A673 (cell line): ENCODE measurements around the gene TH. TPM values are rescaled to one million over a fixed set of nuclear protein-coding genes. Genes with fewer than 3 reads are reported as not detected.

Experiments
- BruUV-seq: library from RNA; stranded (reverse); fragments of 400-500 nt; replicated peaks from 2 replicates; lab custom pipeline; 2021; lab: Mats Ljungman, UMichigan
- CTCF ChIA-PET: fragments of 300-600 bp; sonication (Branson Sonifier 250); formaldehyde crosslinking; loops from one replicate; lab custom pipeline; 2022; ENCODE audit warnings: antibody characterized with exemption; lab: Charles Lee
- POLR2A ChIA-PET: fragments of 300-600 bp; sonication (Branson Sonifier 250); formaldehyde crosslinking; loops from one replicate; lab custom pipeline; 2022; ENCODE audit warnings: antibody characterized with exemption; ENCODE audit not compliant: low non-redundant PET; lab: Charles Lee
- DNase-seq: peaks from one replicate; pipeline ENCODE4 v3.0.0-alpha.2; 2015; ENCODE audit warnings: low spot score
- H3K27ac ChIP-seq: fragments of 200-600 bp; sonication (generic); 2 replicates; pipeline ENCODE4 v1.5.1; 2016; ENCODE audit warnings: mixed run types, low read depth, mild to moderate bottlenecking, mixed read lengths, antibody characterized with exemption, low read length; ENCODE audit not compliant: poor library complexity, severe bottlenecking
- H3K27me3 ChIP-seq: fragments of 200-600 bp; sonication (generic); replicated peaks from 2 replicates; pipeline ENCODE4 v1.6.1; 2017; ENCODE audit warnings: mixed run types, low read depth, mild to moderate bottlenecking, mixed read lengths, antibody characterized with exemption, low read length; ENCODE audit not compliant: insufficient read depth, poor library complexity
- H3K36me3 ChIP-seq: fragments of 200-600 bp; sonication (generic); 2 replicates; pipeline ENCODE4 v1.6.1; 2016; ENCODE audit warnings: mixed run types, mild to moderate bottlenecking, mixed read lengths, antibody characterized with exemption, low read length; ENCODE audit not compliant: insufficient read depth, poor library complexity, severe bottlenecking
- H3K4me1 ChIP-seq: fragments of 200-600 bp; sonication (generic); 2 replicates; pipeline ENCODE4 v1.6.1; 2017; ENCODE audit warnings: mixed run types, mild to moderate bottlenecking, mixed read lengths, antibody characterized with exemption, low read length; ENCODE audit not compliant: insufficient read depth, poor library complexity, severe bottlenecking
- H3K4me3 ChIP-seq: fragments of 200-600 bp; sonication (generic); 2 replicates; pipeline ENCODE4 v1.5.1; 2016; ENCODE audit warnings: low read depth, mixed run types, mild to moderate bottlenecking, mixed read lengths, low read length; ENCODE audit not compliant: poor library complexity, severe bottlenecking
- H3K9me3 ChIP-seq: fragments of 200-600 bp; sonication (generic); 2 replicates; pipeline ENCODE4 v1.6.1; 2016; ENCODE audit warnings: mixed run types, low read depth, mild to moderate bottlenecking, mixed read lengths, antibody characterized with exemption, low read length; ENCODE audit not compliant: poor library complexity, severe bottlenecking
- EZH2 ChIP-seq: fragments of 200-600 bp; sonication (generic); IDR thresholded peaks from 2 replicates; pipeline ENCODE4 v1.6.1; 2017; ENCODE audit warnings: borderline replicate concordance, low read depth, mild to moderate bottlenecking, mixed read lengths, antibody characterized with exemption, low read length; ENCODE audit not compliant: poor library complexity, severe bottlenecking
- intact Hi-C: fragments of 100-400 bp; cut with micrococcal nuclease; formaldehyde crosslinking; loops from one replicate; pipeline ENCODE4 v1.10.0; 2022; ENCODE audit not compliant: unreplicated experiment
- microRNA-seq: library from miRNA; unstranded; fragments of <30 nt; microRNA quantifications from one replicate; pipeline ENCODE4 v1.2.0, GENCODE V29; 2021
- total RNA-seq: library from RNA; stranded (reverse); gene quantifications from 2 replicates; pipeline ENCODE4 v1.2.3, GENCODE V29; 2021
- TF ChIP-seq, protein P1 (sequence below): fragments of 300-800, 200-600 bp; sonication (generic); conservative IDR thresholded peaks from 2 replicates; pipeline ENCODE4 v1.5.1; 2017; ENCODE audit warnings: low read depth, mild to moderate bottlenecking, antibody characterized with exemption, low read length, moderate library complexity, mixed read lengths

The TH gene
- total RNA-seq, 1 experiment from 2014 or later = not detected

GRCh38 chr11:2116680-2117079 lies 54.9 kb downstream of the TH start:
- ChIA-PET CTCF (no interaction called here), POLR2A (no interaction called here)
- no TSS peak for BruUV-seq
- Histone ChIP-seq H3K4me3 (no peak overlapping the region), H3K27ac (no peak overlapping the region), H3K4me1 (no peaks in the 10 kb centered on the region), H3K27me3 (no peaks in the 10 kb centered on the region), H3K36me3 (no peaks in the 10 kb centered on the region), H3K9me3 (no peaks in the 10 kb centered on the region)
- intact Hi-C loops = no loop called here
- no peak for DNase-seq
- TF ChIP-seq EZH2 = no peak
- TF ChIP-seq, protein P1, sequence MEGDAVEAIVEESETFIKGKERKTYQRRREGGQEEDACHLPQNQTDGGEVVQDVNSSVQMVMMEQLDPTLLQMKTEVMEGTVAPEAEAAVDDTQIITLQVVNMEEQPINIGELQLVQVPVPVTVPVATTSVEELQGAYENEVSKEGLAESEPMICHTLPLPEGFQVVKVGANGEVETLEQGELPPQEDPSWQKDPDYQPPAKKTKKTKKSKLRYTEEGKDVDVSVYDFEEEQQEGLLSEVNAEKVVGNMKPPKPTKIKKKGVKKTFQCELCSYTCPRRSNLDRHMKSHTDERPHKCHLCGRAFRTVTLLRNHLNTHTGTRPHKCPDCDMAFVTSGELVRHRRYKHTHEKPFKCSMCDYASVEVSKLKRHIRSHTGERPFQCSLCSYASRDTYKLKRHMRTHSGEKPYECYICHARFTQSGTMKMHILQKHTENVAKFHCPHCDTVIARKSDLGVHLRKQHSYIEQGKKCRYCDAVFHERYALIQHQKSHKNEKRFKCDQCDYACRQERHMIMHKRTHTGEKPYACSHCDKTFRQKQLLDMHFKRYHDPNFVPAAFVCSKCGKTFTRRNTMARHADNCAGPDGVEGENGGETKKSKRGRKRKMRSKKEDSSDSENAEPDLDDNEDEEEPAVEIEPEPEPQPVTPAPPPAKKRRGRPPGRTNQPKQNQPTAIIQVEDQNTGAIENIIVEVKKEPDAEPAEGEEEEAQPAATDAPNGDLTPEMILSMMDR = no peak

GRCh38 chr11:2115308-2115707 lies 56.3 kb downstream of the TH start:
- no TSS peak for BruUV-seq

GRCh38 chr11:2114430-2115241 lies 57.0 kb downstream of the TH start:
- no peak overlapping the region for H3K27ac ChIP-seq
- ChIA-PET POLR2A (no interaction called here), CTCF (no interaction called here)
- intact Hi-C loops = no loop called here
- no peaks in the 10 kb centered on the region for H3K9me3 ChIP-seq
- H3K36me3 ChIP-seq = no peaks in the 10 kb centered on the region
- no peak overlapping the region for H3K4me3 ChIP-seq
- no peaks in the 10 kb centered on the region for H3K4me1 ChIP-seq
- no TSS peak for BruUV-seq
- TF ChIP-seq, protein P1 = no peak
- TF ChIP-seq EZH2 = no peak
- no peaks in the 10 kb centered on the region for H3K27me3 ChIP-seq
- no peak for DNase-seq

More at GRCh38 chr11:2115308-2115707, 56.3 kb downstream of the TH start:
- POLR2A ChIA-PET = no interaction called here
- no peak for DNase-seq
- Histone ChIP-seq H3K9me3 (no peaks in the 10 kb centered on the region), H3K4me1 (no peaks in the 10 kb centered on the region), H3K36me3 (no peaks in the 10 kb centered on the region), H3K4me3 (no peak overlapping the region), H3K27me3 (no peaks in the 10 kb centered on the region), H3K27ac (no peak overlapping the region)
- CTCF ChIA-PET = no interaction called here
- no peak for TF ChIP-seq EZH2
- TF ChIP-seq, protein P1 = no peak
- intact Hi-C loops = no loop called here

Small RNA genes within 50 kb of the gene (microRNA-seq; reads per million reads assigned to microRNA genes)
- gene MIR4686 (not detected), gene MIR483 (0.81 reads per million)

Other genes with a start within 250 kb of the TH start
- 83.8 and 92.4 TPM in 2 replicates for gene MRPL23, start 224.5 kb downstream of the TH start, total RNA-seq
- gene H19, start 174.0 kb downstream of the TH start, total RNA-seq = not detected in 2 replicates
- gene IGF2, start 32.4 kb downstream of the TH start, total RNA-seq = 0.17 and 0.20 TPM in 2 replicates
- not detected in 2 replicates for gene INS, start 10.6 kb downstream of the TH start, total RNA-seq
- not detected in 2 replicates for gene ASCL2, start 98.8 kb upstream of the TH start, total RNA-seq
- gene C11orf21, start 130.1 kb upstream of the TH start, total RNA-seq = not detected in 2 replicates
- not detected in 2 replicates for gene TSPAN32, start 130.2 kb upstream of the TH start, total RNA-seq
- gene CD81, start 205.5 kb upstream of the TH start, total RNA-seq = 183 and 194 TPM in 2 replicates
- gene TSSC4, start 228.9 kb upstream of the TH start, total RNA-seq = 41.3 and 46.8 TPM in 2 replicates